ENCODE measurements around the gene PNPLA2.

The PNPLA2 gene

GRCh38 chr11:797296-798092 lies 21.2 kb upstream of the PNPLA2 start:
- peak overlapping the region; percentile 79 for H3K4me3 ChIP-seq (ENCODE audit: low read depth, low read length)
- TF ChIP-seq CTCF (IDR thresholded peaks at IDR 0.05; ENCODE audit: low read depth, low read length), result no peak

GRCh38 chr11:798093-798713 lies 20.5 kb upstream of the PNPLA2 start, which contains the start of gene SLC25A22:
SLC25A22 (minus strand) TSS chr11:798281; CDS start chr11:795006, 3,275 bp downstream.
- peak within 1 kb of the TSS; percentile 79 for H3K4me3 ChIP-seq (ENCODE audit: low read depth, low read length)
- peak; percentile 67 for TF ChIP-seq CTCF (IDR thresholded peaks at IDR 0.05; ENCODE audit: low read depth, low read length)

- no peak for TF ChIP-seq CTCF (IDR thresholded peaks at IDR 0.05; ENCODE audit: low read depth, low read length)
- no peak overlapping the region for H3K4me3 ChIP-seq (ENCODE audit: low read depth, low read length)
Measured at GRCh38 chr11:799641-800316, 18.9 kb upstream of the PNPLA2 start.

- no peak overlapping the region for H3K4me3 ChIP-seq (ENCODE audit: low read depth, low read length)
- TF ChIP-seq CTCF (IDR thresholded peaks at IDR 0.05; ENCODE audit: low read depth, low read length), result no peak
Measured at GRCh38 chr11:800473-800872, 18.2 kb upstream of the PNPLA2 start.

GRCh38 chr11:801097-801780 lies 17.5 kb upstream of the PNPLA2 start:
- TF ChIP-seq CTCF (IDR thresholded peaks at IDR 0.05; ENCODE audit: low read depth, low read length), result no peak
- H3K4me3 ChIP-seq (ENCODE audit: low read depth, low read length), result no peak overlapping the region

- no peak overlapping the region for H3K4me3 ChIP-seq (ENCODE audit: low read depth, low read length)
- TF ChIP-seq CTCF (IDR thresholded peaks at IDR 0.05; ENCODE audit: low read depth, low read length), result no peak
Measured at GRCh38 chr11:802018-802617, 16.6 kb upstream of the PNPLA2 start.
